GM13977 (cell line): ENCODE data around the gene LCN10.
"Not testable (repeated sequence)": the region's sequence is repeated elsewhere in the genome, so short reads cannot be mapped to it uniquely, and the experiment has no call there.

Experiments used
- DNase-seq: peaks from one replicate; pipeline ENCODE4 v3.0.0; 2012; ENCODE audit warnings: low spot score
- in situ Hi-C: fragments of 300-500 bp; cut with MboI; formaldehyde crosslinking; loops from one replicate; pipeline ENCODE4 v1.12.0; 2022; ENCODE audit warnings: low sequenced_read_pairs, low pct_unique_long_range_greater_than_20kb, mixed read lengths, inconsistent platforms; ENCODE audit not compliant: unreplicated experiment
- TF ChIP-seq, protein P1 (sequence below): IDR thresholded peaks from 2 replicates; pipeline ENCODE4 v1.5.1; 2012; ENCODE audit warnings: mild to moderate bottlenecking, control low read depth; ENCODE audit not compliant: insufficient read depth; ENCODE audit errors: extremely low read depth, missing control alignments

Gene LCN10

DNA sequence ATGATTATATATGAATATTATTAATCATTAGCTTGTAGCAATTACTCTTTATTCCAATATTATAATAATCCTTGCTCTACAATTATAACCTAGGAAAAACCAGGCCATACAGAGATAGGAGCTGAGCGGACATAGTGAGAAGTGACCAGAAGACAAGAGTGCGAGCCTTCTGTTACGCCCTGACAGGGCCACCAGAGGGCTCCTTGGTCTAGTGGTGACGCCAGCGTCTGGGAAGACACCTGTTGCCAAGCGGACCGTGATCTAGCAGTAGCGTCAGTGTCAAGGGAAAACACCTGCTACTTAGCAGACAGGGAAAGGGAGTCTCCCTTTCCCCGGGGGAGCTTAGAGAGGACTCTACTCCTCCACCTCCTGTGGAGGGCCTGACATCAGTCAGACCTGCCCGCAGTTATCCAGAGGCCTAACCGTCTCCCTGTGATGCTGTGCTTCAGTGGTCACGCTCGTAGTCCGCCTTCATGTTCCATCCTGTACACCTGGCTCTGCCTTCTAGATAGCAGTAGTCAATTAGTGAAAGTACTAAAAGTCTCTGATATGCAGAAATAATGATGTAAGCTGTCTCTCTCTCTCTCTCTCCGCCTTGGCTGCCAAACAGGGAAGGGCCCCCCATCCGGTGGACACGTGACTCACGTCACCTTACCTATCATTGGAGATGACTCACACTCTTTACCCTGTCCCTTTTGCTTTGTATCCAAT, 23.8 kb upstream of the LCN10 start:
- DNase-seq, in situ Hi-C loops: not testable (repeated sequence)
- TF ChIP-seq, protein P1, sequence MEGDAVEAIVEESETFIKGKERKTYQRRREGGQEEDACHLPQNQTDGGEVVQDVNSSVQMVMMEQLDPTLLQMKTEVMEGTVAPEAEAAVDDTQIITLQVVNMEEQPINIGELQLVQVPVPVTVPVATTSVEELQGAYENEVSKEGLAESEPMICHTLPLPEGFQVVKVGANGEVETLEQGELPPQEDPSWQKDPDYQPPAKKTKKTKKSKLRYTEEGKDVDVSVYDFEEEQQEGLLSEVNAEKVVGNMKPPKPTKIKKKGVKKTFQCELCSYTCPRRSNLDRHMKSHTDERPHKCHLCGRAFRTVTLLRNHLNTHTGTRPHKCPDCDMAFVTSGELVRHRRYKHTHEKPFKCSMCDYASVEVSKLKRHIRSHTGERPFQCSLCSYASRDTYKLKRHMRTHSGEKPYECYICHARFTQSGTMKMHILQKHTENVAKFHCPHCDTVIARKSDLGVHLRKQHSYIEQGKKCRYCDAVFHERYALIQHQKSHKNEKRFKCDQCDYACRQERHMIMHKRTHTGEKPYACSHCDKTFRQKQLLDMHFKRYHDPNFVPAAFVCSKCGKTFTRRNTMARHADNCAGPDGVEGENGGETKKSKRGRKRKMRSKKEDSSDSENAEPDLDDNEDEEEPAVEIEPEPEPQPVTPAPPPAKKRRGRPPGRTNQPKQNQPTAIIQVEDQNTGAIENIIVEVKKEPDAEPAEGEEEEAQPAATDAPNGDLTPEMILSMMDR = peak; percentile 60

DNA sequence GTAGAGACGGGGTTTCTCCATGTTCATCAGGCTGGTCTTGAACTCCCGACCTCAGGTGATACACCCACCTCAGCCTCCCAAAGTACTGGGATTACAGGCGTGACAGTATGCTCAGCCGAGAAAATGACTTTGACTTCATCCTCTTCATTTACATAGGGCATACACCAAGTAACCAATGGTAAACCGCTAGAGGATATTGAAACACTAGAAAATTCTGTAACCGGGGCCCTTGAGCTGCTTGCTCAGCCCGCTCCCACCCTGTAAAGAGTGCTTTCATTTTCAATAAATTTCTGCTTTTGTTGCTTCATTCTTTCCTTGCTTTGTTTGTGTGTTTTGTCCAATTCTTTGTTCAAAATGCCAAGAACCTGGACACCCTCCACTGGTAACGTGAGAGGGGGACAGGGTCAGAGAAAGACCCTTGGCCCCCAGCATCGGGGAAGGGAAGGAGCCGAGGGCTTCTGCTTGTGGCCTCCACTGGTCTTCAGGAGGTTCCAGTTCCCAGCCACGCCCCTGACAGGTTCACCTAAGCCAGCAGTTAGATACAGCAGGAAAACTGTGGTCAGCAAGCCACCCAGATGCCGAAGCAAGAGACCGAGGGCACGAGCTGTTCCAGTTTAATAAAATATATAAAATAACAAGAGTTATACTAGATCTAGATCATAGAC, 23.1 kb upstream of the LCN10 start:
- DNase-seq = peak; percentile 71
- in situ Hi-C loops = not testable (repeated sequence)

DNA sequence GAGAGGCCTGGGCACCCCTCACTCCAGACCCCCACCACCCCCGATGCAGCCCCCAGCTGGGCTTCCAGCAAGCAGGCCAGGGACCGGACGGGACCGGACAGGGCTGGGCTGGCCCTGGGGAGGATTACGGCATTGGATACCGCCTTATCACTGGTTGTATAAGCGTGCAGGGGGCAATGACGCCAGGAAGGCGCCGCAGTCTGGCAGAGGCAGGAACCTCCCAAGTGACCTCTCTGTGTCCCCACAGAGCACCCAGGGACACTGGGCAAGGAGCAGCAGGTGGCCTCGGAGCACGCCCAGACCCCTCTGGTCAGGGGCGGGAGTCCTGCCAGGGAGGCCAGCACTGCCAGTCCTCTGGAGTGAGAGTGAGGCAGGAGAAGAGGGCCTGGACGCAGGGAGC, 22.3 kb upstream of the LCN10 start:
- peak; percentile 7 for DNase-seq
- in situ Hi-C loops = no loop called here
- TF ChIP-seq, protein P1 = no peak

DNA sequence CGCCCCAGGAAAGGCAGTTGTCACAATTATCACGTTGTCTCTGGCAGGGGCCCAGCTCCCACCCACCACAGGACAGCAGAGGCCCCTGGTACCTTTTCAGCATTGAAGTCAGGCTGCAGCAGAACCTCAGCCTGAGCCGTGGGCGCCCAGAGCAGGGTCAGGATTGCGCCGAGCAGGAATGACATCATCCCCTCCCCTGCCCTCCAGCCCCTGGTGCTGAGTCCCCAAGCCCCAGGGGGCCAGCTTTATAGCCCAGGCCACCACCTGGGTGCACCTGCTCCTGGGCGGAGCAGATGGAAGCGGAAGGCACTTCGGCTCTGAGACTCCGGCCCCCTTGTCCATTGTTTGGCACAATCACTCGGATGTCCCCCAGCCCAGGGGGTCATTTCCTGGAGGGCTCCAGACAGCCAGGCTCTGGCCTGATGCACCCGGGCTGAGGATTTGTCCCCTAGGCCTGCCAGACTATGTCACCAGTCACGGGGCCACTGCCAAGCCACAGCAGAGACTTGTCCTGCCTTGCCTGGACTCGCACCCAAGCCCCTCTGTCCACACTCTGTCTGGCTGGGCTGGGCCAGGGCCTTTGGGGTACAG, 21.7 kb upstream of the LCN10 start, which contains the start of gene LCN15:
Gene LCN15 (minus strand): TSS at position 218 of the 591 bp plus-strand sequence. CDS start 30 bp downstream, at position 188.
- TF ChIP-seq, protein P1 = no peak
- in situ Hi-C loops = no loop called here
- DNase-seq = peak; percentile 6

DNA sequence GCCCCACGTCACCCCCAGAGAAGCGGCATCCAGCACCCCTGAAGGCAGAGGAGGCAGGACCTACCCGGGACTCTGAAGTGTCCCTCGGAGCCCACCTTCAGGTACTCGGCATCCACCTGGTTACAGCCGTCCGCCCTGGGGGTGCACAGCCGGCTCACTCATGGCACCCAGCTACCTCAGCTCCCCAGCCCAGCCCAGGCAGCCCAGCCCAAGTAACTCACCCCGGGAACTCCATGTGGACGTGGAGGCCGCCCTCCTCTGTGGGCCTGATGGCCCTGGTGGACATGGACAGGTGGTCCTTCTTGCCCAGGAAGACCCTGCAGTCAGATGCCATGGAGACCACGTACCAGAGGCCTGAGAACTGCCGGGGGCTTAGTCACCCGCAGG, 20.9 kb upstream of the LCN10 start:
- DNase-seq = peak; percentile 6
- in situ Hi-C loops = no loop called here
- TF ChIP-seq, protein P1 = no peak

DNA sequence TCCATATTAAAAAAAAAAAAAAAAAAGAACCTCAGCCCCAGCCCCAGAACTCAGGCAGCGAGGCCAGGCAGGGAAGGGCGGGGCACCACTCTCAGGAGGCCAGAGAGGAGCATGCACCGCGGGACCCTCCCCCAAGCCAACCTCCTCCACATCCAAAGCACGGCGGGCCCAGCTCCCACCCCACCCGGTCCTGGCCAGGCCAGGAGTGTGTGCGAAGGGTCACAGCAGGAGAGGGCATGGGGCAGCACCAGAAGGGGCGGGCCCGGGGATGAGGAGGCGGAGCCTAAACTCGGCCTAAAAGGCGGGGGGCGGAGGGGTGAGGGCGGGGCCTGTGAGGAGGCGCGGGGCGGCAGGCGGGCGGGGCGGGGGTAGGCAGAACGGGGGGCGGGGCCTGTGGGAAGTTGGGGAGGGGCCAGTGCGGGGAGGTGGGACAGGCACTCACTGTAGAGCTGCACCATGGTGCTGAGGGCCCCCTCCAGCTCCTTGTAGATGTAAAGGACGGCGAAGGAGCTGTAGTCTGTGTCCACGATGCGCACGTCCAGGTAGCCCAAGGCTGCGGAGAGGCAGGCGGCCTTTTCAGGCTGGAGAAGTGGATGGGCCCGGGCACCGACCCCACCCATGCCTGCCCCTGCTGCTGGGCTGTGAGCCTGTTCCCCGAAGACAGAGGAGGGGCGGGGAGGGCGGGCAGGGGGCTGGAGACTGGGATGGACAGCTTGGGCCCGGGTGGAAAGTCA, 20.3 kb upstream of the LCN10 start:
- TF ChIP-seq, protein P1 = no peak
- DNase-seq = peak; percentile 4
- in situ Hi-C loops = no loop called here

DNA sequence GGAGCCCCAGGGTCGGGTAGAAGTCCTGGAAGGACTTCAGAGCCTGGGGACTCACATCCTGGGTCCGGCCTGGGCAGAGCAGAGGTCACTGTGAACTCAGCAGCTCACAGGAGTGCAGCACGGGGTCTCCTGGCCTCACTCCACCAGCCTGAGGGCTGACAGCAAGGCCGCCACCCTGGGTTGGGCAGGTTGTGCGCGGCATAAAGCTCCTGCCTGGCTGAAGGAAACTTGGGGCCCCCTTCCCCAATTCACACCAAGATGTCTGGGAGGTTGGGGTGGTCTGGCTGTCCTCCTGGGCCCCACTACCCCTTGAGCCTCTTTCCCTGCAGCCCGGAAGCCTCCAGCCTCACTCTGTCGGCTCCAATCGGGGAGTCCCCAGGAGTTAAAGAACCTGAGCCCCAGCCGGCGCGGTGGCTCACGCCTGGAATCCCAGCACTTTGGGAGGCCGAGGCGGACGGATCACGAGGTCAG, 19.5 kb upstream of the LCN10 start:
- in situ Hi-C loops = no loop called here
- TF ChIP-seq, protein P1 = no peak
- DNase-seq = peak; percentile 6
